Cortex of kidney (tissue), 1 donor: ENCODE measurements around the gene MCF2L.

Experiments used
- DNase-seq: peaks from one replicate; lab custom pipeline; 2025; lab: John Stamatoyannopoulos, UW

The MCF2L gene

DNA sequence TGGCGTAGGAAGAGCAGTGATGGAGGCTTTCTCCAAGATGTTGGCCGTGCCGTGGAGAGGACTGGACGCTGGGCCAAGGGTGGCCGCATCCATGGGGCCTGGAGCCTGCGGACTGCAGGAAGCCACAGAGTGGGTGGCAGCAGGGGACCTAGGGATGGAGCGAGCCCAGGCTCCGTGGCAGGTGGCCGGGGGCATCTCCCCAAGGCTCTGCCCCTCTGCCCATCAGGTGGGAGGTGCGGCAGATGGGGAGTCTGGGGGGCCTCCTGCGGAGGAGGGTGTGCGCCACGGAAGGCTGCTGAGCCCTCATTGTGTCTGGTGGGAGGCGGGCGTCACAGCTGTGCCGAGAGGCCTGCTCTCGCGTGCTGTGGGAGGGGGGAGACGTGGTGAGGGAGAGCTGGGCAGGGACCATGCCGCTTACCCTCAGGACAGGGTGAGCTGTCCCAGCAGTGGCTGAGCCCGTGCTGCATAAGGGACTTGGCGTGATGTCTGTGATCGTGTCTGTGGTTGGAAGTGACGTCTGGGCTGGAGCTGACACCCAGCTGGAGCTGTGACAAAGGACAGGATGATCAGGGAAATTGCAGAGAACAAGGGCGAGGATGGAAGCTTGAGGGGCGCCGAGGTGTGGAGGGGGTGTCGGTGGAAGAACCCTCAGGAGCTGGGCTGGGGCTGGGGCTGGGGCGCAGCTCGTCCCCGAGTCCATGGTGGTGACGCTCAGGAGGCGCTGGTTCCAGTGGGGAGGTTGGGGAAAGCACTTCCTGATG lies 13.4 kb downstream of the MCF2L start:
- no peak for DNase-seq

- DNase-seq: no peak
Observed at GRCh38 chr13:112983042-112983305, 14.0 kb downstream of the MCF2L start.

- no peak for DNase-seq
Observed at GRCh38 chr13:112983428-112984196, 14.6 kb downstream of the MCF2L start.

GRCh38 chr13:112984501-112984900 lies 15.5 kb downstream of the MCF2L start:
- DNase-seq: no peak

DNA sequence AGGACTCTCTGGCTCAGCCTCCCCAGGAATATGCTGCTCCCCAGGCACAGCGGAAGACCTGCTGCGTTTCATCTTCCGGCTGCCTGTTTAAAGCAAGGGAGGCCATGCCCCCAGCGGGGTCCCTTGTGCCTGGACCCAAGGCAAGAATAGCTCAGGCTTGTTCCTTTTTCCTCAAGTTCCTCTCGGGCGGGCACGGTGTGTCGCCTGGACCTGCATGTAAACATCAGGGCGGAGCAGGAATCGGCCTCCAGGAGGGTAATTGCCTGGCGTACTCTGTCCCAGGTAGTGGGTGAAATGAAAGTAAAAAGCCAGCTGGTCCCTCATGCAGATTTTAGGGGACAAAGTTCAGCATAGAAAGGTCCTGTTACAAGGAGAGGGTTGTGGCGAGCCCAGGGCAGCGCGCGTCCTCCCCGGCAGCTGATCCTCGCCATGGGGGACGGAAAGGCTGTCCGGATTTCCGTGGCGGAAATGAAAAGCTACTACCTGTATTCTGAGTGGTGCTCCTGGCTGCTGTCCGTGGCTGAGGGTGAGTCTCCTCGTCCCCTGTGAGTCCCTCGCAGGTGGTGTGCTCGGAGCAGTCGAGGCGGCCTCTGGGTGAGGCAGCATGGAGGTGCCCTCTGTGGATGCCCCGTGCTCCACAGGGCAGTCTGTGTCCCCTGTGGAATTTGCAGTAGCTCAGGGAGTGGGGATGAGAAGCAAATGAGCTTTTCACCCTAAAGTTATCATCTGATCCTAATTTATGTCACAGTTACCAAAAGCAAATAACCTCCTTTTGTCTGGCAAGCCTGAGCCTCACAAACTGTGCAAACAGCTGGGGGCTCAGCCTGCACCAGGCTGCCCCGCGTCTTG lies 16.2 kb downstream of the MCF2L start:
- DNase-seq: no peak

GRCh38 chr13:112985803-112986408 lies 16.9 kb downstream of the MCF2L start:
- DNase-seq: no peak

GRCh38 chr13:112986470-112986869 lies 17.5 kb downstream of the MCF2L start:
- DNase-seq: no peak

DNA sequence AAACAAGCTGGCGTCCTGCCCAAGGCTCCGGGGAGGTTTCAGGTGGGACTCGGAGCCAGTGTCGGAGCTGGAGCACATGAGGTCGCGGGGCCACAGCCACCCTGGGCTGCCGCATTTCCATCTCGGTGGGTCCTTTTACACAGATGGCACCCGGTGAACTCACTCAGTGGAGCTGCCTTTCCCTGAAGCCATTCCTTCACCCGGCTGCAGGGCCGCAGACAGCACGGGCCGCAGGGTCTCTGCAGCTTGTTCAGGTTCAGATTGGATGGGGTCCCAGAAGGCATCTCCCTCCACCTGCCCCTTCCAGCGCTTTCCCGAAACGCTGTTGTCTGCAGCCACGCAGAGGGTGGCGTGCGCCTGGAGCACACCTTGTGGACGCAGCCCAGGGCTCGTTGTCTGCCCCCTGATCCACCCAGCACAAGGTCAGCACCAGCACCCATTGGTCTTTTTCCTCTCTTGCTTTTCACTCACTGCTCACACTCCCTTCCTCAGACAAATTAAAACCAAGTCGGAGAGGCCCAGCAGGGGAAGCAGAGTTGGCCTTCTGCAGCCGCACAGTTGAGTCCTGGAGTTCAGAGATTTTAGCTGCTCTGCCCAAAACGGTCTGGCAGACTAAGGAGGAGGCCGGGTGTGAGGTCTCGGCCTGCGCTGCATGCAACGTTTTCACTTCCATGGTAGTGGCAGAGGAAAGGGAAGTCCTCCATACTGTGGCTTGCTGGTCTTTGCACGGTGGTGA lies 18.1 kb downstream of the MCF2L start:
- no peak for DNase-seq

- DNase-seq: no peak
Observed at GRCh38 chr13:112987682-112988024, 18.6 kb downstream of the MCF2L start.

DNA sequence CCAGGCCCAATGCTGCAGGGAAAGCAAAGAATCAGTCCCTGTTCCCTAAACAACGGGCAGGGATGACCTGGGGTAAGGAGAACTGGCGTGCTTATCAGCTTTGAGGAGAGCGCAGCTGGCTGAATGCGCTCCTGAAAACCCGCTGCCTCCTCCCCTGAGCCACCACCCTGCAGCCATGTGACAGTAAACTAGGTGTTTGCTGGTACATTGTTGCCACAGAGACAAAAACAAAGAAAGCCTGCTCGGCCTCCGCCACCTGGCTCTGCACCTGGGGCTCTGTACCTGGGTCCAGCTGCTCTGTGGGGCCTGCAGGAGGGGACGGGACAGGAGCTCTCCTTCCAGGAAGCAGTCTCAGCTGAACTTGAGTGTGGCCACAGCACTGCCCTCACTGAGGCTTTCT lies 21.8 kb downstream of the MCF2L start:
- no peak for DNase-seq

DNA sequence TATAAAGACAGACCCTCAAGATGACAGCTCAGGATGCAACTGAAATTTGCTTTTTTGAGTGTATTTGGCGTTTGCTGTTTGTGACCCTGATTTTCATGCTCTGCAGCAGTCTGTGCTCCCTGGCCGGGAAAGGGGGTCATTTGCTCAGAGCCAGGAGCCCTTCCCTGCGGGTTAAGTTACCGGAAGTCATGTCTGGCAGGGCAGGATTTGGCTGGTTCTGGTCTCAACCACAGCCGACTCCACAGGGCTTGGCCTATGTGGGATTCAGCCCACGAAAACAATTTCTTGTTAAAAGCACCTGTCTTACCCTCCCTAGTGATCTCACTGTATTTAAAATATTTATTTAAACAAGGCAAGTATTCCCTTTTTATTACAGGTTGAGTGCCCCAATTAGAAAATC lies 22.6 kb downstream of the MCF2L start:
- DNase-seq: no peak

DNA sequence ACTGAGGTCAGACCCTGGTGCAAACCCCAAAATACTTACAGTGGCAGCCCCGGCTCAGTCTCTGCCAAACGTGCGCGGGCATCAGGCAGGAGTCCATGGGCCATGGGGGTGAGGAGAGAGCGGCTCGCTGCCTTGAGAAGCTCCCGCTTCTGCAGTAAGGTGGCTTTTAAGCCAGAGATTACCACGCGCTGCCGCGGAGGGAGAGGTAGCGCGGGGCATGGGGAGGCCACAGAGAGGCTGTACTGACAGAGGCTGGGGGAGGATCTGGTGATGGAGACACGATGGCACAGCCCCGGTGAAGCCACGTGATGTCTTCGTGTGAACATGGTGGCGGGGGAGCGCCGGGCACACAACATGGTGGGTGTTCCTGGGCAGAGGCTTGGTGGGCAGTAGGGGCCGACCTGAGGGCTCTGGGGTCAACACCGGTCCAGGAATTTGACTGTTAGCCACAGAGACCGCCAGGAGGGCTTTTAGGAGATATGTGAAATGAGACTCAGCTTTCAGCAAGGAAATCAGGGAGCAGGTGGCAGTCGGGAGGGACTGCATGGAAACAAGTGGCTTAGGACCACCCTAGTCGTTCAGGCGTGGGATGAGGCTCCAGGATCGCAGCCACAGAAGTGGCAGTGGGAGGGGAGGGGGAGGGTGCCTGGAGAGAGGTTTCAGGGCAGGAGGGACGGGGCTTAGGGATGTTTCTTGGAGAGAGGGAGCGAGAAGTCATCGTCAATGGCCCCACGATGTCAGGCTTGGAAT lies 24.1 kb downstream of the MCF2L start:
- DNase-seq: no peak

DNA sequence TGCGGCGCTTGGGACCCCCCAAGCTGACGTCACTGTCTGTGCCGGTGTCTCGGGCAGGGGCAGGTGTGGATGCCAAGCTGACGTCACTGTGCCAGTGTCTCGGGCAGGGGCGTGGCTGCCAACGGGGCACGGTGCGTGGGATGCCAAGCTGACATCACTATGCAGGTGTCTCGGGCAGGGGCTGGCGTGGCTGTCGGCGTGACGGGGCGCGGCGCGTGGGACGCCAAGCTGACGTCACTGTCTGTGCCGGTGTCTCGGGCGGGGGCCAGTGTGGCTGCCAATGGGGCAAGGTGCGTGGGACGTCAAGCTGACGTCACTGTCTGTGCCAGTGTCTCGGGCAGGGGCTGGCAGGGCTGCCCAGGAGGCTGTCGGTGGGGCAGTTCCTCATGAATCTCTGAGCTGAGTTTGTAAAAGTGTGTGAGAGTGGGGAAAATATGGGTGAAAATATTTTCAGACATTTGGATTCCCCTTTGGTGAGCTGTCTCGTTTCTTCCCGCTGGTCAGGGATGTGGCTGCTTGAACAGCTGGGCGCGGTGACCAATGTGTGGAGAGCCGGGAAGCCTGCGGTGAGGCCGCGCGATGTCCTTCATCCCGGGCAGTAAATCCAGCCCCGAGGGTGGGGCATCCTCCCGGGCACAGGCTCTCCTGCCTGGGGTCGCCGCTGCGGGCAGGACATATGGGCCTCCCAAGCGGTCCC lies 25.2 kb downstream of the MCF2L start:
- no peak for DNase-seq

- no peak for DNase-seq
Observed at GRCh38 chr13:112994781-112995355, 25.9 kb downstream of the MCF2L start.

GRCh38 chr13:112995395-112996191 lies 26.6 kb downstream of the MCF2L start:
- DNase-seq: no peak

DNA sequence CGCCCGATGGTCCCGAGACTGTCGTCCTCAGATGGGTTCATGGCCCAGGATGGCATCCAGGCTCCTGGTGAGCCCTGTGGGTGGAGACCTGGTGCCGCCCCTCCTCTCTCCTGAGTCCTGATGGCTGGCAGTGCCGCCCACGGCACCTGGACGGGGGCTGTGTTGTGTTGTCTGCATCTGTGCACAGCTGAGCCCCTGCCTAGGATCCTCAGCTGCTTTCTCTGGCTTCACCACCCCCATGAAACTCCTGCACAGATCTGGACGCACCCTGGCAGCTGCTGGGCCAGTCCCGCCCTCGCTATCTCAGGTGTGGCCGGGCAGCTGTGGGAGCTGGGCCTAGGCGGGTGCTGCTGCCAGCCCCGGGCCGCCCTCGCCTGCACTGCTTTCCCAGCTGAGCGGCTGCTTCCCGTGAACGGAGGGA lies 27.7 kb downstream of the MCF2L start:
- DNase-seq: no peak

- DNase-seq: no peak
Observed at GRCh38 chr13:112997188-112998130, 28.4 kb downstream of the MCF2L start.
